ENCODE measurements around the gene MAP3K7CL.

Gene MAP3K7CL

DNA sequence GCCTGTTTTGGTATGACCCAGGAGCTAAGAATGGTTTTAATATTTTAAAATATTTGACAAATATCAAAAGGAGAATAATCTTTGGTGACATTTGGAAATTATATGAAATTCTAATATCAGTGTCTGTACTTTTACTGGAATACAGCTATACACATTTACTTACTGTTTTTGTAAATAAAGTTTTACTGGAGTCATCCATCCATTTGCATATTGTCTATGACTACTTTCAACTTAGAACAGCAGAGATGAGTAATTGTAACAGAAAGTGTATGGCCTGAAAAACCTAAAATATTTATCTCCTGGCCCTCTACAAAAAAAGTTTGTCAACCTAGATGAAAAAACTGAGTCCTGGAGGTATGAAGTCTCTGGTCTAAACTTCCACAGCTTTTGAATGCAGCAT lies 5.8 kb upstream of the MAP3K7CL start:
- Mint-ChIP-seq H3K9me3 (peaks cover 10% of the 10 kb centered on the region), H3K4me1 (no peaks in the 10 kb centered on the region), H3K4me3 (no peak overlapping the region), H3K27me3 (ENCODE audit: low read depth) (no peaks in the 10 kb centered on the region), H3K27ac (no peak overlapping the region), H3K36me3 (ENCODE audit: low read depth) (no peaks in the 10 kb centered on the region)
- TF ChIP-seq, protein P1, sequence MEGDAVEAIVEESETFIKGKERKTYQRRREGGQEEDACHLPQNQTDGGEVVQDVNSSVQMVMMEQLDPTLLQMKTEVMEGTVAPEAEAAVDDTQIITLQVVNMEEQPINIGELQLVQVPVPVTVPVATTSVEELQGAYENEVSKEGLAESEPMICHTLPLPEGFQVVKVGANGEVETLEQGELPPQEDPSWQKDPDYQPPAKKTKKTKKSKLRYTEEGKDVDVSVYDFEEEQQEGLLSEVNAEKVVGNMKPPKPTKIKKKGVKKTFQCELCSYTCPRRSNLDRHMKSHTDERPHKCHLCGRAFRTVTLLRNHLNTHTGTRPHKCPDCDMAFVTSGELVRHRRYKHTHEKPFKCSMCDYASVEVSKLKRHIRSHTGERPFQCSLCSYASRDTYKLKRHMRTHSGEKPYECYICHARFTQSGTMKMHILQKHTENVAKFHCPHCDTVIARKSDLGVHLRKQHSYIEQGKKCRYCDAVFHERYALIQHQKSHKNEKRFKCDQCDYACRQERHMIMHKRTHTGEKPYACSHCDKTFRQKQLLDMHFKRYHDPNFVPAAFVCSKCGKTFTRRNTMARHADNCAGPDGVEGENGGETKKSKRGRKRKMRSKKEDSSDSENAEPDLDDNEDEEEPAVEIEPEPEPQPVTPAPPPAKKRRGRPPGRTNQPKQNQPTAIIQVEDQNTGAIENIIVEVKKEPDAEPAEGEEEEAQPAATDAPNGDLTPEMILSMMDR (IDR thresholded peaks at IDR 0.05; ENCODE audit: unreplicated experiment in 3 of 3), result no peak

DNA sequence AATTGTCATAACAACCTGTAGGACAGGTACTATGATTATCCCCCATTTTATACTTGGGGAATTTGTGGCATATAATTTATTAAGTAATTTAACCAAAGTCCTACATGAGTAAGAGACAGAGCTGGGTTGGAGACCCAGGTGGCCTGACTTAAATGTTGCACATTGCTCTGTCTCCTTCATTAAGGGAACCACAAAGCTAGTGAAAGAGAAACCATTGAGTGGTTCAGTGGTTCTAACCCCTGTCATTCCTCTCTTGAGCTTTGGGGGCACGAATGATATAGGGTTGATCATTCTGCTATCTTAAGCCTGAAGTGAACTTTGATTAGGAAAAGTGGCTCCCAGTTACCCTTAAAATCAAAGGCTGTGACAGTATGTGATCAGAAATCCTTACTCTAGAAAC lies 5.3 kb upstream of the MAP3K7CL start:
- Mint-ChIP-seq H3K27me3 (ENCODE audit: low read depth) (no peaks in the 10 kb centered on the region), H3K36me3 (ENCODE audit: low read depth) (no peaks in the 10 kb centered on the region), H3K4me3 (no peak overlapping the region), H3K27ac (no peak overlapping the region), H3K4me1 (peaks cover 3% of the 10 kb centered on the region), H3K9me3 (peaks cover 11% of the 10 kb centered on the region)
- TF ChIP-seq, protein P1 (IDR thresholded peaks at IDR 0.05; ENCODE audit: unreplicated experiment in 3 of 3), result no peak

DNA sequence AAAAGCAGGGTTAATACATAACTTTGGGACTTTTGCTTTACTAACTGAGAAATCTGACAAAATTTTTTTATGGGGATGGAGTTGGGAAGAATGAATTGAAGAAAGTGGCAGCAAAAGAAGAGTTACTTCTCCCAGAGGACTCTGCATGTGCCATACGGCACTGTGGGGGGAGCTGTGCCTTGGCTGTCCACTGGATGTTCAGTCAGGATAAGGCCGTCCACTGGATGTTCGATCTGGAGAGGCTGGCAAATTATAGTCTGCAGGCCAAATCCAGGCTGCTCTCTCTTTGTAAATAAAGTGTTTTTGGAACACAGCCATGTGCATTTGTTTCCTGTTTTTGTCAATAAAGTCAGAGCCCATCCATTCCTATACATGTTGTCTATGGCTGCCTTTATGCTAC lies 4.5 kb upstream of the MAP3K7CL start:
- H3K4me1 Mint-ChIP-seq, result peaks cover 10% of the 10 kb centered on the region
- no peaks in the 10 kb centered on the region for H3K27me3 Mint-ChIP-seq (ENCODE audit: low read depth)
- peaks cover 13% of the 10 kb centered on the region for H3K9me3 Mint-ChIP-seq
- H3K4me3 Mint-ChIP-seq, result no peak overlapping the region
- TF ChIP-seq, protein P1 (IDR thresholded peaks at IDR 0.05; ENCODE audit: unreplicated experiment in 3 of 3), result no peak
- H3K27ac Mint-ChIP-seq, result no peak overlapping the region
- H3K36me3 Mint-ChIP-seq (ENCODE audit: low read depth), result no peaks in the 10 kb centered on the region

DNA sequence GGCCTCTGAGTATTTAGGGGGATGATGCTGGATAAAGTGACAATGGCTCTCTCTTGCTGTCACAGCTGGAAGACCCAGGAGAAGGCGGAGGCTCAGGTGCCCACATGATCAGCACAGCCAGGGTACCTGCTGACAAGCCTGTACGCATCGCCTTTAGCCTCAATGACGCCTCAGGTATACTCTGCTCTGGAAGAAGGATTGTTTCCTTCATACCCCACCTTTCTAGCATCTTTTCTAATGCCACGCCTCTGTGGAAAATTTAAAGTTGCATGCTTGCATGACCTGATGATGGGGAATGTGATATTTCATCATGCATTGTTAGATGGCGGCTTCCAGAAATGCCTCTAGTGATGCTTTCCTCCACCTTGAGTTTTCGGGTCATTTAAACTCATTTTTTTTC lies 2.8 kb downstream of the MAP3K7CL start:
- H3K27me3 Mint-ChIP-seq (ENCODE audit: low read depth), result no peaks in the 10 kb centered on the region
- TF ChIP-seq, protein P1 (IDR thresholded peaks at IDR 0.05; ENCODE audit: unreplicated experiment in 3 of 3), result no peak
- peaks cover 10% of the 10 kb centered on the region for H3K9me3 Mint-ChIP-seq
- H3K36me3 Mint-ChIP-seq (ENCODE audit: low read depth), result no peaks in the 10 kb centered on the region
- peaks cover 20% of the 10 kb centered on the region for H3K4me1 Mint-ChIP-seq
- H3K4me3 Mint-ChIP-seq, result no peak overlapping the region
- no peak overlapping the region for H3K27ac Mint-ChIP-seq

DNA sequence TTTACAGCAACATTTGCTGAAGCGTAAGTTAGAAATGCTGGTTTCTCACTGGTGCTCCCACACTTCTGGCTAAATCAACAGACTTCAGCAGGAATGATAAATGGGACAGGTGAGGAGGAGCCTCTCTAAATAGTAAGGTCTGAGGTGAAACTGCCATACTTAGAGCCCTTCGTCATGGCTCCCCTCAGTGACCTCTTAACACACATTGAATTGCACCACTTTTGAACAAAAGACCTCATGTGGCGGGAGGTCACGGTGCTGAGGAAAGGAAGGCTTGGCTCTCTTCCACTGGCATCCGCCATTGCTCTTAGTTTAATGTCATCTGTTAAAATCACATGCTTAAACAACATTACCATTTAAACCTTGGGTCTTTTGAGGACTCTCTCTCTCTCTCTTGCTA lies 3.4 kb downstream of the MAP3K7CL start:
- Mint-ChIP-seq H3K36me3 (ENCODE audit: low read depth) (no peaks in the 10 kb centered on the region), H3K4me3 (no peak overlapping the region), H3K4me1 (peaks cover 20% of the 10 kb centered on the region), H3K9me3 (peaks cover 8% of the 10 kb centered on the region), H3K27me3 (ENCODE audit: low read depth) (no peaks in the 10 kb centered on the region), H3K27ac (no peak overlapping the region)
- TF ChIP-seq, protein P1 (IDR thresholded peaks at IDR 0.05; ENCODE audit: unreplicated experiment in 3 of 3), result no peak

DNA sequence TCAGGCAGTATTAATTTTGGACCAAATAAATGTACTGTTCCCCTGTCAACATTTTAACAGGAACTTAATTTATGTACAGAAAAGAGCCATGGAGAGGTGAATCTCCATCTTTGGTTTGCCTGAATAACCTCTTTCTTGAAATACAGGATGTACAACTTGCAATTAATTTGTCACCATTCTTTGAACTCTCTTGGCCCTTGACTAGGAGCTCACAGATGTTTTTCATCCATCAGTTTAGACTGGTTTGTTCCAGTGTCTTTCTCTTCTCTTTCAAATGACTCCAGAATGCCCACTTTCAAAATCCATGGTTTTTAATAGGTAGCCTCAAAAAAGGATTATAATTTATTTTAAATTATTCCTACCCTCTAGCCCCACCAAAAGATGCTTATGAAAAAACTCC lies 5.0 kb downstream of the MAP3K7CL start:
- Mint-ChIP-seq H3K27me3 (ENCODE audit: low read depth) (no peaks in the 10 kb centered on the region), H3K9me3 (no peaks in the 10 kb centered on the region), H3K27ac (no peak overlapping the region), H3K4me3 (no peak overlapping the region), H3K4me1 (peaks cover 15% of the 10 kb centered on the region), H3K36me3 (ENCODE audit: low read depth) (no peaks in the 10 kb centered on the region)
- TF ChIP-seq, protein P1 (IDR thresholded peaks at IDR 0.05; ENCODE audit: unreplicated experiment in 3 of 3), result no peak
